AG20443 (cell line): Measurements from ENCODE around the gene CCDC88A.
A peak's percentile ranks its signal among the peaks of the same experiment; 100 is the strongest.
"Not testable (repeated sequence)": the region's sequence is repeated elsewhere in the genome, so short reads cannot be mapped to it uniquely, and the experiment has no call there.

Source experiments
- DNase-seq: peaks from one replicate; pipeline ENCODE4 v3.0.0; 2012; ENCODE audit warnings: low spot score, mixed read lengths

Gene CCDC88A, protein sequence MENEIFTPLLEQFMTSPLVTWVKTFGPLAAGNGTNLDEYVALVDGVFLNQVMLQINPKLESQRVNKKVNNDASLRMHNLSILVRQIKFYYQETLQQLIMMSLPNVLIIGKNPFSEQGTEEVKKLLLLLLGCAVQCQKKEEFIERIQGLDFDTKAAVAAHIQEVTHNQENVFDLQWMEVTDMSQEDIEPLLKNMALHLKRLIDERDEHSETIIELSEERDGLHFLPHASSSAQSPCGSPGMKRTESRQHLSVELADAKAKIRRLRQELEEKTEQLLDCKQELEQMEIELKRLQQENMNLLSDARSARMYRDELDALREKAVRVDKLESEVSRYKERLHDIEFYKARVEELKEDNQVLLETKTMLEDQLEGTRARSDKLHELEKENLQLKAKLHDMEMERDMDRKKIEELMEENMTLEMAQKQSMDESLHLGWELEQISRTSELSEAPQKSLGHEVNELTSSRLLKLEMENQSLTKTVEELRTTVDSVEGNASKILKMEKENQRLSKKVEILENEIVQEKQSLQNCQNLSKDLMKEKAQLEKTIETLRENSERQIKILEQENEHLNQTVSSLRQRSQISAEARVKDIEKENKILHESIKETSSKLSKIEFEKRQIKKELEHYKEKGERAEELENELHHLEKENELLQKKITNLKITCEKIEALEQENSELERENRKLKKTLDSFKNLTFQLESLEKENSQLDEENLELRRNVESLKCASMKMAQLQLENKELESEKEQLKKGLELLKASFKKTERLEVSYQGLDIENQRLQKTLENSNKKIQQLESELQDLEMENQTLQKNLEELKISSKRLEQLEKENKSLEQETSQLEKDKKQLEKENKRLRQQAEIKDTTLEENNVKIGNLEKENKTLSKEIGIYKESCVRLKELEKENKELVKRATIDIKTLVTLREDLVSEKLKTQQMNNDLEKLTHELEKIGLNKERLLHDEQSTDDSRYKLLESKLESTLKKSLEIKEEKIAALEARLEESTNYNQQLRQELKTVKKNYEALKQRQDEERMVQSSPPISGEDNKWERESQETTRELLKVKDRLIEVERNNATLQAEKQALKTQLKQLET (N-terminal part only)

DNA sequence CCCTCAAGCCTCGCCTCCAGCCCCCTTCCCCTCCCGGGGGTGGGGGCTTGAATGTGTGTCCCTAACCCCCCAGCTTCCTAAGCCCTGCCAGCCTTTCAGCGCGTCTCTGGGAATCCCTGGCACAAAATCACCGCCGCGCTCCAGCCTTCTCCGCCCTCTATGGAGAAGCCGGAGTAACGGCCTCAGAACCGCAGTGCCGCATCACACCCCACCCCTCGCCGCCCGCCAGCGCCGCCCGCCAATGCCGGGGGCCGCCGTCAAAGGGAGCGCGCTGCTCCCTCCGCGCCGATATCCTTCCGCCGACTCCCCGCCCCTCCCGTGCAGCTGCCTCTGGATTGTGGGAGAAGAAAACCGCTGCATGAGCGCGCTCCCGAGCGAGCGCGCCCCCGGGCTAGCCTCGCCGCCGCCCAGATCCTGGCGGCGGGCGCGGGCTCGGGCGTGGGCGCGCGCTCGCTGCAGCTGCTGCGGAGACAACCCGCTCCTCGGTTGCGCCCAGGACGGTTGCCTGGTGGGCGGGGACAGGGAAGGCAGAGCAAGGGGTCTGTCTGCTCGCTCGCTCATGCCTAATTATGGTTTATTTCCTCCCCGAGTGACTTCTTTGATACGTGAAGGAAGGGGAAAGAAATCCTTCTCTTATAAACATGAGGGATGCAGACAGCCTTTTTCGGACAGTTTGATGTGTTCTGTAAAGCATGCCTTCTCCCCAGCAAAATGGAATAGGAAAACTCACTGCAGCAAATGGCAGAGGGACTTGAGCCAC lies at the start of gene CCDC88A:
Gene CCDC88A, minus strand, starts transcription at position 178 of the 760 bp plus-strand sequence. CDS start 777 bp downstream, outside the sequence.
- peak; percentile 96 for DNase-seq

DNA sequence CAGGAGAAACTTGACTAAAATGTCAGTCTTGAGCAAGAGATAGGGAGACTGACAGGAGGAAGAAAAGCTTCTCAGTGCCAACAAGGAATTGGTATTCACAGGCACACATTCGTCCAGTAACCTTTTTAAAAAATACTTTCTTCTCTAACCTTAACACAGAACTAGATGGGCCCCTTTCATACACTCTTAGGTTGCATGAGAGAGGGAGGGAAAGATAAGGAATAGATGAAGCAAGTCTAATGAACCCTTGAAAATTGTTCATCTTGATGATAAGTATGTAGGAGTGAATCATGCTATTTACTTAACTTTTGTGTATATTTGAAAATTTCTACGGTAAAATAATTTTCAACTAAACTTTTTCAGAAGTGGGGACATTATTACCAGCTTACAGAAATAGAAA lies 42.0 kb upstream of the CCDC88A start:
- no peak for DNase-seq

DNA sequence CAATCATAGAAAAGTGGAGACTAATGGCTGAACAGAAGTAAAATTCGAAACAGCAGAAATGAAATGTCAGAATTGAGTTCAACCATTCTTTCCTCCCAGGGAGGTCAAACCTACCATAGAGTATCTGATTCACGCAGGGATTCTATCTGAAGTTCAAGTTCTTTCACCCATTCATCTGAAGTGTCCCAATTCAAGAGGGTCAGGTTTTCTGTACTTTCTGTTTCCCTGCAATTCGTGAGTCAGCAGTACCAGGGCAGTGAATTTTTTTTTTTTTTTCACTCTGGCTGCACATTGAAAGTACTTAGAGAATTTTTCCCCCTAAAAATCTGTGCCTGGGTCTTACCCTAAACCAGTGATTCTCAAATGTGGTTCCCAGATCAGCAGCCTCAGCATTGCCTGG lies 40.9 kb upstream of the CCDC88A start:
- DNase-seq = peak; percentile 52

DNA sequence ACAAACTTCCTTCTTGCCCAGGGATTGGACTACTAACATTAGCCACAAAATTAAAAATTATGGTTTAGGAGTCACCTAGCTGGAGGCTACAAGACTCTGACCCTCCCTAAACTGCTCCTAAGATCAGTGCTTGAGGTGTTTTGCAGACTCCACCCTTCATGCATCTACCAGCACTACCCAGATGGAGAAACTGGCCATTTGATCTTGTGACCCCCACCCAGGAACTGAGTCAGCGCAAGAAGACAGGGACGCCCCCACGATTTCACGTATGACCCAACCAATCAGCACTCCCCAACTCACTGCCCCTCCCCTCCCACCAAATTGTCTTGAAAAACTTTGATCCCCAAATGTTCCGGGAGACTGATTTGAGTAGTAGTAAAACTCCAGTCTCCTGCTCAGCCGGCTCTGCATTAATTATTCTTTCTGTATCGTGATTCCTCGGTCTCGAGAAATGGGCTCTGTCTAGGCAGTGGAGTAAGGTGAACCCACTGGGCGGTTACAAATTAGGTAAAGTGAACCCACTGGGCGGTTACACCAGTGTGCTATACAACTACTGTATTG lies 40.1 kb upstream of the CCDC88A start:
- DNase-seq = no peak

DNA sequence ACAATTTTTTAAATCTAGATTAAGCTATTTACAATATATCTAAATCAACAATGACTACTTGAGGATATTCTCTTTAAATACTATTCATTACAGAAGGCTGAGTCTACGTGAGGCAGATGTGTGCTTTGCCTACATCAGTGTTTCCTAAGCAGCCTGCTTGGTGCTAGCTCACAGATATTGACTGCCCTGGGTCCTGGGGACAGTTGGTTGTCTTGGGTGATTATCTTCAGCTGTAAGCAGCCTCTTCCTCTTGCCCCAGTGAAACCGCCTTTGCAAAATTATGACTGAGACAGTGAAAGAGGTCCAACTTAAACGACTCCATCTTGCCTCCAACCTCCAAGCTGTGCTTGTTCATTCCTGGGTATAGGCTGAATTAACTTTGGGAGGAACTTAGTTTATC lies 39.6 kb upstream of the CCDC88A start:
- DNase-seq = no peak

DNA sequence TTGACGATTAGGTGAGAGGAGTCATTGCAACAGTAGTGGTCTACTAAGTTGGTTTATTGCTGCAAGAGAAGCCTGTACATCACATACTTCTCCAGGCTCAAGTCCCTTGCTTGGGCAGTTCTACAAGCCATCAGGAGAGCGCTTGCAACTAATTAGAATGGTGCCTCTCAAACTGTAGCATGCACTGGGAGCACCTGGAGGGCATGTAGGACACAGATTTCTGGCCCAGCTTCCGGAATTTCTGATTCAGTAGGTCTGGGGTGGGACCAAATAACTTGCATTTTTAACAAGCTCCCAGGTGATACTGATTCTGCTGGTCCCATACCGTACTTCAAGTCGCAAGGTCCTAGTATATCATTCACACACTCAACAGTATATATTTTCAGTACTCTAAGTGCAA lies 34.5 kb upstream of the CCDC88A start:
- DNase-seq = no peak

DNA sequence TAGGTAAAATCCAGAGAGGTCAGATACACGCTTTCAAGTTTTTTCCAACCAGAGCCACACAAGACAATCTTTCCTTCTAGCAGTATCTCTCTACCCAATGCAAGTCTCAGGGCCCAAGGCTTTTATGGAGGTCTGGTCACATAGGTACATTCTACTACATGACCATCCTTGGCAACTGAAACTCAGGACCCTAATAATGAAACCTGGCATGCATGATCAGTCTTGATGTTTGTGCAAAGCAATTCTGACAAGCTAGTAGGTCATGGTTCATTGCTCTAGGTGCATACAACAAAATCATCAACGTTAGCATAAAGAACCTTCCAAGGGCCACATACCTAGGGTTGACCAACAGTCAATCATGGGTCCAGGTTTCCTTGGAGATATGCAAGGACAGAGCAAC lies 33.2 kb upstream of the CCDC88A start:
- no peak for DNase-seq

DNA sequence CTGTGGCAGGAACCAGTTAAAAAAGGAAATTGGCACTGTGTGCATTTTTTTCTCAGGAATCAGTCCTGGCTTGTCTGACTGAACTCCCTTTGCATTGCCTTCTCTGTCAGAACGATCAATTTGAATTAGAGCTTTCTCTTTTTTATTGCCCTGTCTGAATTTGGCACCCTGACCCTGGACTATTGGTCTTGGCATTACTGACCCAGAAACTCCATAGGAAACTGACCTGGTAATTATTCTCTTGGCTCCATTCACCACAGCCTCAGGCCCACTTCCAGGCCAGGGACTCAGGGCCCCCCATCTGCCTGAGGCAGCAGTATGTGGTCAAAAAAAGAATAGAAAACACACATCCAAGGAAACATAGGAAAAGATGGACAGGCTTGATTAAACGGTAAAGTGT lies 32.0 kb upstream of the CCDC88A start:
- no peak for DNase-seq

DNA sequence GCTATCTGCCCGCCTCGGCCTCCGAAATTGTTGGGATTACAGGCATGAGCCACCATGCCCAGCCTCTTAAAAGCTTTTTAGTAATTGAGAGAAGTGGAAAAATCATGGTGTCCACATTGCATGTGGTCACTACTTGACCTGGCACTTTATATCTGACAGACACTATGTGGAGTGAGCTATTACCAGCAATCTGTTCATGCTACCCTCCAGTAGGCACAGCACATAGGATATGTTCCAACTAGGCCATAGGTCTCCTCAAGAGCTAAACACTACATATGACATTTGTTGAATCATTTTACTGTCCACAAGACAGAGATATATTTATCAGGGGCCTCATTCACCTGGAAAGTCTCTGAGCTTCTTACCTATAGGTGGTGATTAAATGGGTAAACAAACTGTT lies 30.4 kb upstream of the CCDC88A start:
- DNase-seq = not testable (repeated sequence)

DNA sequence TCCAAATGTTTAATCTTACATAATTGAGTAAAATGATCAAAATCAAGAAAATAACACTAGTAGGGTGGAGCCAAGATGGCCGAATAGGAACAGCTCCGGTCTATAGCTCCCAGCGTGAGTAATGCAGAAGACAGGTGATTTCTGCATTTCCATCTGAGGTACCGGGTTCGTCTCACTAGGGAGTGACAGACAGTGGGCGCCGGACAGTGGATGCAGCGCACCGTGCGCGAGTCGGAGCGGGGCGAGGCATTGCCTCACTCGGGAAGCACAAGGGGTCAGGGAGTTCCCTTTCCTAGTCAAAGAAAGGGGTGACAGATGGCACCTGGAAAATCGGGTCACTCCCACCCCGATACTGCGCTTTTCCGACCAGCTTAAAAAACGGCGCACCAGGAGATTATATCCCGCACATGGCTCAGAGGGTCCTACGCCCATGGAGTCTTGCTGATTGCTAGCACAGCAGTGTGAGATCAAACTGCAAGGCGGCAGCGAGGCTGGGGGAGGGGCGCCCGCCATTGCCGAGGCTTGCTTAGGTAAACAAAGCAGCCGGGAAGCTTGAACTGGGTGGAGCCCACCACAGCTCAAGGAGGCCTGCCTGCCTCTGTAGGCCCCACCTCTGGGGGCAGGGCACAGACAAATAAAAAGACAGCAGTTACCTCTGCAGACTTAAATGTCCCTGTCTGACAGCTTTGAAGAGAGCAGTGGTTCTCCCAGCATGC lies 22.5 kb upstream of the CCDC88A start:
- DNase-seq = not testable (repeated sequence)

DNA sequence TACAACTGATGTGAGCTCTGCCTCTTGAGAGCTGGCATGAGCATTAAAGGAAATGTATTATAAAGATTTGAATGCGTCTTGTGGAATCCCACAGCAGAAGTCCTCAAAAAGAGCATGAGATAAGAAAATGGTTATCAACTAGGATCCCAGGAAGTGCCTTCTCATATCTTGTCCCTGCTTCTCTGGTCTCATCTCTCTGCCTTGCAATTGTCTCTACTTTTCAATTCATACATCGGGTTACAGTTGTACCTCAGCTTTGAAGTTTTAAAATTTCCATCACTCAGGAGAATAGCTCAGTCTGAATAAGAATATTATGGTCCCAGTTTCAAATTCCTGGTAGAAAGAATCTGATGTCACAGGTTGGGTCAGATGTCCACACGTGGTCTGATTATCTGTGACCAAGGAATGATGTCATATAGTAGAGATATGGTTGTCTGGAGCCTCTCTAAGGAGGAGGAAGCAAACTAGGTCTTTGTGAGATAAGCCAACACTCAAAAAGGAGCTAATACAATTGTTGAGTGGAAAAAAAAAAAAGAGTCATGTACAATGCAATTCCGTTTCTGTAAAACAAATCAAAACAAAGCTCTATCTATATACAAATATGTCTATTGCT lies 21.7 kb upstream of the CCDC88A start:
- DNase-seq = no peak

DNA sequence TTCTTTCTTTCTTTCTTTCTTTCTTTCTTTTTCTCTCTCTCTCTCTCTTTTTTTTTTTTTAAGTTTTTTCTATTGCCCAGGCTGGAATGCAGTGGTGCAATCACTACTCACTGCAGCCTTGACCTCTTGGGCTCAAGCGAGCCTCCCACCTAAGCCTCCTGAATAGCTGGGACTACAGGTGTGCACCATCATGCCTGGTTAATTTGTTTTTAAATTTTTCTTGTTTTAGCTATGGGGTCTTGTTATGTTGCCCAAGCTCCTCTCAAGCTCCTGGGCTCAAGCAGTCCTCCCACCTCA lies 19.4 kb upstream of the CCDC88A start:
- DNase-seq = no peak

DNA sequence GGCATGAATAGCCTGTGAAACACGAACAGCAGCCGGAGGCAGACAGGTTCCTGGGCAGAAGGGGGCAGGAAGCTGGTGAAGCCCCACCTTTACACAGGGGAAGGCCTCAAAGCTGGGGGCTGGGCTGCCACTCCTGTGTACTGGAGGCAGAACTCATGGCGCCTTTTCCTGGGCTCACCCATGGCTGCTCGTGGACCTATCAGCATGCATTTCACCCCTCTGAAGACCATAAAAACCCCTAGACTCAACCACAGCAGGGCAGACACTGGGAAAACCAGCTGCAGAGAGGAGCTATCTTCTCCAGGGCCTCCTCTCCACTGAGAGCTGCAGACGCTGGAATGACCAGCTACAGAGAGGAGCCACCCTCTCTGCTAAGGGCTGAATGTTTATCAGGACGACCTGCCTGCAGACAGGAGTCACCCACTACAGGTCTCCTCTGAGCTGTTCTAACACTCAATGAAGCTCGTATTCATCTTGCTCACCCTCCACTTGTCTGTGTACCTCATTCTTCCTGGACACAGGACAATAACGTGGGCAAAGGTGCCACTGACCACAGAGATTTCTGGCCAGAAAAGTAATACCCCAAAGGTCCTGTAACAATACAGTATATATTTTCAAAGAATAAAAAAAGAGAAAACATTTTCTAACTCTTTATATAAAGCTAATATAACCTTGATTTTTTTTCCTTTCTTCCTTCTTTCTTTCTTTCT lies 18.9 kb upstream of the CCDC88A start:
- DNase-seq = no peak

DNA sequence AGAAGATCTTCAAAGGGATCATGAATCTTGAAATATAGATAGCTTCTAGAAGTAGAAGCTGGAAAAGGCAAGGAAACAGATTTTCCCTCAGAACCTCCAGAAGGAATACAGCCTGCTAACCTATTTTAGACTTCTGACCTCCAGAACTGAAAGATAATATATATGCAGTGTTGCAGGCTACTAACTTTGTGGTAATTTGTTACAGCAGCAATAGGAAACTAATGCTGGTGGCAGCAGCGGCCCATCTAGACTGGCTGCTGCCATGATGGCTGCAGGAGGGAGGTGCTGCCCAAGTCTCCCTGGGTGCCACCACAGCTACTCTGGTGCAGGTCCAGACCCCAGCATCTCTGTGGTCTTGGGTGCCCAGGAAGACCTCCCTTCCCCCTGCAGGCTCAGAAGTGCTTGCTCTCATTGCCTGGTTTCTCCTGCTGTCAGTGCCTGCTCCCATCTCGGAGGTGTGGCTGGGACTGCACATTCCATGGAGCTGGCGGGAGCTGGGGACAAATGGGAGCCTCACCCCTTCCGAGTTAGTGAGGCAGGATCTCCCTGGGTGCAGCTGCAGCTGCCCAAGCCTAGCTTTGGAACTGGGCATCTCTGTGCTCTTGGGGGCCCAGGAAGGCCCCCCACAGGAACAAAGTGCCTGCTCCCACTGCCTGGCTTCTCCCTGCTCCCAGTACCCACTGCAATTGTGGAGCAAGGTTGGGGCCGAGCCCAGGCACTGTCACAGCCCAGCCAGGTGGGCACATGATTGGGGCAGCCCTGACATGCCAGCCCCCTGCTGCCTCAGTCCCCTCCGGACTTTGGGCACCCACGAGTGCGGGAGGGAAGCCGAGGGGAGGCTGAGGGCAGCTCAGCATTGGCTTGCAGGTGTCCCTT lies 18.1 kb upstream of the CCDC88A start:
- DNase-seq = no peak

DNA sequence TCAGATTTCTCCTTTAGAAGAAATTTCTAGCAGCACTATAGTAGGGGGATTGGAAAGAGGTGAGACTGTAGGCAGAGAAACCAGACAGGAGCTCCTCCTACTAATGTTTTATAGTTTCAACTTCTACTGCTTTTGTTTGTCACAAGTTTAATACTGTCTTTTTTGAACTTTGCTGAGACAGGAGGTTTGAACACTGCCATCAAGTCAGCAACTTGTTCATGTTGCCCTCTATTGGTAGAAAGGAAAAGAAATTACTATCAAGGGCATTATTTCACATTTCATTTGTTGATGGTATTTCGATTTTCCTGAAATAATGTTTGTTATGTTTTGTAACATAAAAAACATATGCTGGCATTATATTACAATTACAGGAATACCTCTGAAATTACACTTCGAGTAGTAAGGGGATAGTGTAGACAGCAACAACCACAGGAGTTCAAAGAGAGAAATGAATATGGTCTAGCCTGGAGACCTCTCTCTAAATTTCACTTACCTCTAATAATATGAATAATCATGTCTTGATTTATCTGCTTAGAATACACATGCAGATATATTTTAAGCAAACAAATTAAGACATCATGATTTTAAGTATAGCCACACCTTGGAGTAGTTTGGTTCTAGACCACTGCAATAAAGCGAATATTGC lies 12.4 kb upstream of the CCDC88A start:
- DNase-seq = peak; percentile 51

DNA sequence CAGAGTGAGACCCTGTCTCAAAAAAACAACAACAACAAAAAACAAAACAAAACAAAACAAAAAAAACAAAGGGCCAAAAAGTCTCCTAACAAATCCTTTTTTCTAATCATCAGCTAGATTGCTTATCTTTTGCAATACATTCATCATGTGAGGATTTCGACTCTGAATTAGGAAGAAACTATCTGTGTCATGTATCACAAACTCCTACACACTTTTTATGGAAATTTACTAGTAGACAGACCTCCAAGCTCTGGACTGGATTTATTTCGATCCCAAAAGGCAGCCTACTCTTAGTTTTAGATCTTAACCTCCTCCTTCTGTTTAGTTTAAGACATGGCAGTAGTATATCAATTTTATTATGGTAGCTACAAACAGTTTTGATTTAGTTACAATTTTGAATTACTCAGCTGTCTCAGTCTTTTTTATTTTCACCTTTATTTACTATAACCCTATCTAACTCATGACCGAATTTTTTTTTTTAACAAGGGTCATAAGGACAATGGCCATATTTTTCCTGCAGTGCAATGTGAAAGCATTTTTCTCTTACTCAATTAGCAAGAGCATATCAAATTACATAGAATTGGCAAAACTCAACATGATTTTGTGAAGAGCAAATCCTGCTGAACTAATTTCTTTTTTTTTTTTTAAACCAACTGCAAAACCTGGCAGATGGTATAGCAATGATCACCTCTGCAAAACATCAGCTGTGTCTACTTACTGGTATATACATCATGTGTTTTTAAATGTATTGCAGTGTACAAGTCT lies 10.7 kb upstream of the CCDC88A start:
- DNase-seq = no peak

DNA sequence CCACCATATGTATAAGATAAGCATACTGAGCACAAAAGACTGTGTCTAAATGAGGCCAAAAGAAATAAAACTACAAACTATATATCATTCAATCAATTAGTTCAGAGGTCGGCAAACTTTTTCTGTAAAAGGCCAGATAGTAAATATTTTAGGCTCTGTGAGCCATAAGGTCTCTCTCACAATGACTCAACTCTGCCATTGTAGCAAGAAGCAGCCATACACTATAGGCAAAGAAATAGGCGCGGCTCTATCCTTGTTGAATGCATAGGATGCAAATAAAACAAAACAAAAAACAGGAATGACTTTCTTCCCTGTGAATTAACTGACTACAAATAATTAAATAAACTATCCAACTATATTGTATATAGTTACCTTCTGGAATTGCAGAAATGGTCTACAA lies 8.6 kb upstream of the CCDC88A start:
- DNase-seq = no peak

DNA sequence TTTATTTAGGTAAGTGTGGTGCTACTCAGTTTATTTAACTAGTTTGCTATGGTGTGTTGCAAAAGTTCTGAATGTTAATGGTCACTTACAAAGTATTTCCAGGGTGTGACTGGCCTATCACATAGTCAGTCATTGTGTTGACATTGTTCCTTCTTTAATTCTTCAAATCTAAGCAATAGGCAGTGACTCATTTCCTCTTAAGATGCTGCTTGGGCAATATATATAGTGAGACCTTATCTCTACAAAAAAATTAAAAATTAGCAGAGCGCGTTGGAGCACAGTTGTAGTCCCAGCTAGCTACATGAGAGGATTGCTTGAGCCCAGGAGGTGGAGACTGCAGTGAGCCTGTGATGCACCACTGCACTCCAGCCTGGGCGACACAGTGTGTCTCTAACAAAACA lies 5.8 kb upstream of the CCDC88A start:
- peak; percentile 48 for DNase-seq
